ENCODE data around the gene CDK7.

Gene CDK7

DNA sequence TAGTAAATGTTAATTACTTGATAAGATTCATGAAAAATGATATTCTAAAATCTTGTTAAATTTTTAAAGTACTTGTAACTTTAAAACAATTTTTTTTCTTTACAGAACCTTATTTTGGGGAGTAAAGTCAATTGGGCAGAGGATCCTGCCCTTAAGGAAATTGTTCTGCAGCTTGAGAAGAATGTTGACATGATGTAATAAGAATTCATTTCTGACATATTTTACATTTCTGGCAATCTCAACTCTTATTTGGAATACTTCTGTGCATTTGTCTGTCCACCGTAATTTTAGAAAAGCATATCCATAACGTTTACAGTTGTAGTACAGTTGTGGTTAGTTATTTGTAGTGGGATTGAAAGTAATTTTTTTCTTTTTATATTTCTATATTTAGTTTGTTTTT, 25.1 kb upstream of the CDK7 start:
- TF ChIP-seq, protein P1, sequence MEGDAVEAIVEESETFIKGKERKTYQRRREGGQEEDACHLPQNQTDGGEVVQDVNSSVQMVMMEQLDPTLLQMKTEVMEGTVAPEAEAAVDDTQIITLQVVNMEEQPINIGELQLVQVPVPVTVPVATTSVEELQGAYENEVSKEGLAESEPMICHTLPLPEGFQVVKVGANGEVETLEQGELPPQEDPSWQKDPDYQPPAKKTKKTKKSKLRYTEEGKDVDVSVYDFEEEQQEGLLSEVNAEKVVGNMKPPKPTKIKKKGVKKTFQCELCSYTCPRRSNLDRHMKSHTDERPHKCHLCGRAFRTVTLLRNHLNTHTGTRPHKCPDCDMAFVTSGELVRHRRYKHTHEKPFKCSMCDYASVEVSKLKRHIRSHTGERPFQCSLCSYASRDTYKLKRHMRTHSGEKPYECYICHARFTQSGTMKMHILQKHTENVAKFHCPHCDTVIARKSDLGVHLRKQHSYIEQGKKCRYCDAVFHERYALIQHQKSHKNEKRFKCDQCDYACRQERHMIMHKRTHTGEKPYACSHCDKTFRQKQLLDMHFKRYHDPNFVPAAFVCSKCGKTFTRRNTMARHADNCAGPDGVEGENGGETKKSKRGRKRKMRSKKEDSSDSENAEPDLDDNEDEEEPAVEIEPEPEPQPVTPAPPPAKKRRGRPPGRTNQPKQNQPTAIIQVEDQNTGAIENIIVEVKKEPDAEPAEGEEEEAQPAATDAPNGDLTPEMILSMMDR (IDR thresholded peaks at IDR 0.05; ENCODE audit: low read depth, low read length, missing control alignments): no peak
- no peak overlapping the region for H3K4me3 ChIP-seq (ENCODE audit: low read depth, low read length)

GRCh38 chr5:69211200-69211599, 23.5 kb upstream of the CDK7 start:
- TF ChIP-seq, protein P1 (IDR thresholded peaks at IDR 0.05; ENCODE audit: low read depth, low read length, missing control alignments): no peak
- no peak overlapping the region for H3K4me3 ChIP-seq (ENCODE audit: low read depth, low read length)
- no peak for DNase-seq (ENCODE audit: low read depth)

More for the DNA sequence above, 25.1 kb upstream of the CDK7 start:
- no peak for DNase-seq (ENCODE audit: low read depth)

DNA sequence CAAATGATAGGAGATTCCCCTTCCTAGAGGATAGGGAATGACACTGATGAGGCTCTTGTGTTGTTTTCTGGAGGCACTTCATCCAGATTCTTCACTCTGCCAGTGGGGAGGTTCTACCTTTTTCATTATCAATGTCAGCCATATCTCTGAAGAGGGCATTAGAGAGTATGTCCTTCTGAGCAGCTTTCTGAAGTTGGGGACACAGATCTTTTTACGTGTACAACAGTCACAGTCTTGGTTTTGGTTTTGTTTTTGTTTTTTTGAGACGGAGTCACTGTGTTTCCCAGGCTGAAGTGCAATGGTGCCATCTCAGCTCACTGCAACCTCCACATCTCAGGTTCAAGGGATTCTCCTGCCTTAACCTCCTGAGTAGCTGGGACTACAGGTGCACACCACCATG, 22.7 kb upstream of the CDK7 start:
- H3K4me3 ChIP-seq (ENCODE audit: low read depth, low read length): no peak overlapping the region
- no peak for DNase-seq (ENCODE audit: low read depth)
- TF ChIP-seq, protein P1 (IDR thresholded peaks at IDR 0.05; ENCODE audit: low read depth, low read length, missing control alignments): no peak

DNA sequence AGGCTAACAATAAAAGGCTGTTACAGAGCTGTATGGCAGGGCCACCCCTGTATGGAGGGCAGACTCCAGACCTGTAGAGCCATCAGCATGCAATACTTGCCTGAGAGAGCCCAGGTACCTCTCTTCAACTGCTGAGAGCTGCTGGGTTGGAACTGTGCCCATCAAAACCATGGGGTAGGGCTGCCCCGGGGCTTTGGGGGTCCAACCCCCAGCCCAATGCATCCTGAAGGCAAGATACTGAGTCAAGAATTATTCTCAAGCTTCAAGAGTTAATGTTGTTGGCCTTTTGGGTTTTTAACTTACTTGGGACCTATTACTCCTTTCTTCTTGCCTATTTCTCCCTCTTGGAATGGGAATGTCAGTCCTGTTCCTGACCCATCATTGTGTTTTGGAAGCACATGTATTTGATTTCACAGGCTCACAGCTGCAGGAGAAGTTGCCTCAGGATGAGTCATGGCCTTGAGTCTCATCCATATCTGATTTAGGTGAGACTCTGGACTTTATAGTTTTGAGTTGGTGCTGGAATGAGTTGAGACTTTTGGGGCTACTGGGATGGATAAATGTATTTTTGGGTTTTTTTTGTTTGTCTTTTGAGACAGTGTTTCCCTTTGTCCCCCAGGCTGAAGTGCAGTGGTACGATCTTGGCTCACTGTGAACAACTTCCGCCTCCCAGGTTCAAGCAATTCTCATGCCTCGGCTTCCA, 21.0 kb upstream of the CDK7 start:
- DNase-seq (ENCODE audit: low read depth): no peak
- TF ChIP-seq, protein P1 (IDR thresholded peaks at IDR 0.05; ENCODE audit: low read depth, low read length, missing control alignments): no peak
- H3K4me3 ChIP-seq (ENCODE audit: low read depth, low read length): no peak overlapping the region

GRCh38 chr5:69217151-69217511, 17.6 kb upstream of the CDK7 start:
- TF ChIP-seq, protein P1 (IDR thresholded peaks at IDR 0.05; ENCODE audit: low read depth, low read length, missing control alignments): no peak
- DNase-seq (ENCODE audit: low read depth): no peak
- peak overlapping the region; percentile 92 for H3K4me3 ChIP-seq (ENCODE audit: low read depth, low read length)

- DNase-seq (ENCODE audit: low read depth): peak; percentile 80
- TF ChIP-seq, protein P1 (IDR thresholded peaks at IDR 0.05; ENCODE audit: low read depth, low read length, missing control alignments): no peak
- H3K4me3 ChIP-seq (ENCODE audit: low read depth, low read length): peak overlapping the region; percentile 92
Measured at GRCh38 chr5:69217548-69218526, 16.8 kb upstream of the CDK7 start.
